SJSA1 (cell line): ENCODE measurements around the gene ZAR1. TPM values are rescaled to one million over a fixed set of nuclear protein-coding genes. Genes with fewer than 3 reads are reported as not detected.
"Not testable (repeated sequence)": the region's sequence is repeated elsewhere in the genome, so short reads cannot be mapped to it uniquely, and the experiment has no call there.

Source experiments
- DNase-seq, 2 experiments: peaks; one replicate each; pipeline ENCODE4 v3.0.0-alpha.2; 2015 to 2020; ENCODE audit warnings: low spot score in 2 of 2, low read depth in 1 of 2
- H3K27ac ChIP-seq: fragments of 250-450 bp; sonication (Bioruptor Pico); 2 replicates; pipeline ENCODE4 v1.5.1; 2020; ENCODE audit warnings: mild to moderate bottlenecking, moderate library complexity
- H3K27me3 ChIP-seq: fragments of 250-450 bp; sonication (Bioruptor Pico); replicated peaks from 2 replicates; pipeline ENCODE4 v1.5.1; 2020; ENCODE audit warnings: mild to moderate bottlenecking, moderate library complexity
- H3K36me3 ChIP-seq: fragments of 250-450 bp; sonication (Bioruptor Pico); 2 replicates; pipeline ENCODE4 v1.5.1; 2020; ENCODE audit warnings: mild to moderate bottlenecking
- H3K4me1 ChIP-seq: fragments of 250-450 bp; sonication (Bioruptor Pico); replicated peaks from 2 replicates; pipeline ENCODE4 v1.6.1; 2021; ENCODE audit warnings: mild to moderate bottlenecking
- H3K4me3 ChIP-seq: fragments of 250-450 bp; sonication (Bioruptor Pico); 2 replicates; pipeline ENCODE4 v1.5.1; 2020; ENCODE audit warnings: mild to moderate bottlenecking
- H3K9me3 ChIP-seq: fragments of 250-450 bp; sonication (Bioruptor Pico); replicated peaks from 2 replicates; pipeline ENCODE4 v1.5.1; 2020; ENCODE audit warnings: mild to moderate bottlenecking
- total RNA-seq: library from RNA; depleted of rRNA; stranded (reverse); fragments of >200 nt; shearing (Covaris generic); gene quantifications from 2 replicates; pipeline ENCODE4 v1.2.3, GENCODE V29; 2014; rRNA removed

Gene ZAR1
- not detected in 2 replicates for total RNA-seq

GRCh38 chr4:48490012-48490679, at the start of gene ZAR1:
Gene ZAR1 (plus strand): TSS chr4:48490252. CDS start chr4:48490292, 40 bp downstream.
- H3K36me3 ChIP-seq: no peaks in the 10 kb centered on the region
- H3K27ac ChIP-seq: no peak within 1 kb of the TSS
- no peaks in the 10 kb centered on the region for H3K9me3 ChIP-seq
- no peaks in the 10 kb centered on the region for H3K27me3 ChIP-seq
- H3K4me1 ChIP-seq: no peaks in the 10 kb centered on the region
- no peak within 1 kb of the TSS for H3K4me3 ChIP-seq
- DNase-seq: no peak

- H3K27ac ChIP-seq, H3K4me3 ChIP-seq, H3K36me3 ChIP-seq, H3K27me3 ChIP-seq, H3K4me1 ChIP-seq, H3K9me3 ChIP-seq, DNase-seq: not testable (repeated sequence)
These were observed 49.1 kb upstream of the ZAR1 start for GRCh38 chr4:48440914-48441313.

- Histone ChIP-seq H3K27me3 (no peaks in the 10 kb centered on the region), H3K9me3 (no peaks in the 10 kb centered on the region), H3K4me1 (no peaks in the 10 kb centered on the region), H3K4me3 (no peak overlapping the region), H3K27ac (no peak overlapping the region), H3K36me3 (no peaks in the 10 kb centered on the region)
- DNase-seq: no peak
These were observed 44.3 kb upstream of the ZAR1 start for GRCh38 chr4:48445704-48446103.

GRCh38 chr4:48446642-48447041, 43.4 kb upstream of the ZAR1 start:
- Histone ChIP-seq H3K36me3 (no peaks in the 10 kb centered on the region), H3K27ac (no peak overlapping the region), H3K4me3 (no peak overlapping the region), H3K4me1 (no peaks in the 10 kb centered on the region), H3K9me3 (no peaks in the 10 kb centered on the region), H3K27me3 (no peaks in the 10 kb centered on the region)
- DNase-seq: no peak

DNA sequence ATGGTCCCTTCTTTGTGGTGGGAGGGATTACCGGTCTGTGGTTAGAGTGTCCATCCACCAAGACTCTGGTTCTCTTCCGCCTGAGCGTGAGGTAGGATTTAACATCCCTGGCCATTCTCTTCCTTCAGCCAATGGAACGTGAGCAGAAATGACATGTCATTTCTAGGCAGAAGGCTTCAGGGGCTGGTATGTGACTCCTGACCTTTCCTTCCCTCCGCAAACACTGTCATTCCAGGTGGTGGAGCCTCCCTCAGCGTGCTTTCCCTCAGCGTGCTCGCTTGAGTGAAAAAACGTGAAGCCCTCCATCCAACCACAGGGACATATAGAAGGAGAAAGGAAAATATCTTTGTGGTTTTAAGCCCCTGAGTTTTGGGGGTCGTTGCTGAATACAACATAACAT, 40.9 kb upstream of the ZAR1 start:
- Histone ChIP-seq H3K9me3 (no peaks in the 10 kb centered on the region), H3K4me3 (no peak overlapping the region), H3K27ac (no peak overlapping the region), H3K36me3 (no peaks in the 10 kb centered on the region), H3K4me1 (no peaks in the 10 kb centered on the region), H3K27me3 (no peaks in the 10 kb centered on the region)
- DNase-seq: no peak

DNA sequence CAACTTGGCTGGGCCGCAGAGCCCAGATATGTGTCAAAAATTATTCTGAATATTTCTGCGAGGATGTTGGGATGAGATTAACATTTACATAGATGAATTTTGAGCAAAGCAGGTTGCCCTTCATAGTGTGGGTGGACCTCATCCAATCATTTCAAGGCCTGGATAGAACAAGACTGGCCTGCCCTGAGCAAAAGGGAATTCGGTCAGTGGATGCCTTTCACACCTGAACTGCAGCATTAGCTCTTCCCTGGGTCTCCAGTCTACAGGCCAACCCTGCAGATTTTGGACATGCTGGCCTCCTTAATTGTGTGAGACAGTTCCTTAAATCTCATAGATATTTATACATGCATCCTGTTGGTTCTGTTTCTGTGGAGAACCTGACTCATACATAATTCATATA, 39.3 kb upstream of the ZAR1 start:
- Histone ChIP-seq H3K27ac (no peak overlapping the region), H3K4me3 (no peak overlapping the region), H3K9me3 (no peaks in the 10 kb centered on the region), H3K36me3 (no peaks in the 10 kb centered on the region), H3K4me1 (no peaks in the 10 kb centered on the region), H3K27me3 (no peaks in the 10 kb centered on the region)
- no peak for DNase-seq

DNA sequence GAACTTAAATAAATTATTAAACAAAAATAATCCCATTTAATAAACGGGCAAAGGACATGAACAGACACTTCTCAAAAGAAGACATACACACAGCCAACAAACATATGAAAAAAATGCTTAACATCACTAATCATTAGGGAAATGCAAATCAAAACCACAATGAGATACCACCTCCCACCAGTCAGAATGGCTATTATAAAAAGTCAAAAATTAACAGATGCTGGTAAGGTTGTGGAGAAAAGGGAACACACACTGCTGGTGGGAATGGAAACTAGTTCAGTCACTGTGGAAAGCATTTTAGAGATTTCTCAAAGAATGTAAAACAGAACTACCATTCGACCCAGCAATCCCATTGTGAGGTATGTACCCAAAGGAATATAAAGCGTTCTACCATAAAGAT, 38.4 kb upstream of the ZAR1 start:
- not testable (repeated sequence) for H3K27me3 ChIP-seq, H3K4me3 ChIP-seq, H3K4me1 ChIP-seq, H3K27ac ChIP-seq, H3K9me3 ChIP-seq, DNase-seq, H3K36me3 ChIP-seq

DNA sequence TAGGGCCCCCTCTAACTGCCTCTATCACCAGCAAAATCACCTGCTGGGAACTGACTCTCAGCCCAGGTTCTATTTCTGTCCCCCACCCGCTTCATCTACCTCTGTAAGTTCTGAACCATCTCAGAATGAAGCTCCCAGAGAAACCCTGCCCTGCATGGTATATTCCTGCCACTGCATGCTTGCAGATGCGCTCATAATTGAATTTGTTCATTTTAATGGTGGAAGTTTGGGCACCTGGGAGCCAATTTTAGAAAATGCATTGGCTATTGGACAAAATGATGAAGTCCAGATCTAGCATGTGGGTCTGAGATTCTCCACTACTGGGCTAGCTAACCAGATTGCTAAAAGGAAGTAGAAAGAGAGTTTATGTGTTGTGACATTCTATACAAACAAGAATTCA, 35.5 kb upstream of the ZAR1 start:
- Histone ChIP-seq H3K4me1 (no peaks in the 10 kb centered on the region), H3K27me3 (no peaks in the 10 kb centered on the region), H3K36me3 (no peaks in the 10 kb centered on the region), H3K4me3 (no peak overlapping the region), H3K27ac (no peak overlapping the region), H3K9me3 (no peaks in the 10 kb centered on the region)
- no peak for DNase-seq

- no peaks in the 10 kb centered on the region for H3K9me3 ChIP-seq
- no peaks in the 10 kb centered on the region for H3K36me3 ChIP-seq
- H3K27me3 ChIP-seq: no peaks in the 10 kb centered on the region
- H3K27ac ChIP-seq: no peak overlapping the region
- H3K4me1 ChIP-seq: no peaks in the 10 kb centered on the region
- DNase-seq: no peak
- H3K4me3 ChIP-seq: no peak overlapping the region
These were observed 29.1 kb upstream of the ZAR1 start for GRCh38 chr4:48461000-48461399.

GRCh38 chr4:48462363-48462762, 27.7 kb upstream of the ZAR1 start:
- no peak overlapping the region for H3K27ac ChIP-seq
- no peak overlapping the region for H3K4me3 ChIP-seq
- H3K36me3 ChIP-seq: no peaks in the 10 kb centered on the region

DNA sequence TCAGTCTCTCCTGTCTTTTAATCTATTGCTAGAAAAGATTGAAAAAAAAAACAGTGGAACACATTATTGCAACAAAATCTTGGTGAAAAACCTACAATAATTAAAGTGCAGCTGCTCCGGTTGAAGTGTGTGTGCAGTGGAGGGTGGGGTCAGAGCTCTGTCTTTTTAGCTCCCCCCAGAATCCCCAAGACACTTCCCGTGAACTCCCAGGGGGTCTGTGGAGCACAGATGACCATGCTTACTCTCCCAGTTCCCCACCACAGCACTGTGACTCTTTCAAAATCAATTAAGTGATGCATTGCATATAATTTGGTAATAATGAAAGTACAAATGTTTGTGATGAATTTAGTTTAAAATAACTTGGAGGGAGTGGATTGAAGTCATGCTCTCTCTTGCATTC, 22.6 kb upstream of the ZAR1 start:
- Histone ChIP-seq H3K4me1 (no peaks in the 10 kb centered on the region), H3K9me3 (no peaks in the 10 kb centered on the region), H3K27me3 (no peaks in the 10 kb centered on the region), H3K36me3 (no peaks in the 10 kb centered on the region), H3K27ac (no peak overlapping the region), H3K4me3 (no peak overlapping the region)
- no peak for DNase-seq

More at GRCh38 chr4:48462363-48462762, 27.7 kb upstream of the ZAR1 start:
- no peaks in the 10 kb centered on the region for H3K27me3 ChIP-seq
- no peaks in the 10 kb centered on the region for H3K9me3 ChIP-seq
- no peaks in the 10 kb centered on the region for H3K4me1 ChIP-seq
- DNase-seq: no peak

DNA sequence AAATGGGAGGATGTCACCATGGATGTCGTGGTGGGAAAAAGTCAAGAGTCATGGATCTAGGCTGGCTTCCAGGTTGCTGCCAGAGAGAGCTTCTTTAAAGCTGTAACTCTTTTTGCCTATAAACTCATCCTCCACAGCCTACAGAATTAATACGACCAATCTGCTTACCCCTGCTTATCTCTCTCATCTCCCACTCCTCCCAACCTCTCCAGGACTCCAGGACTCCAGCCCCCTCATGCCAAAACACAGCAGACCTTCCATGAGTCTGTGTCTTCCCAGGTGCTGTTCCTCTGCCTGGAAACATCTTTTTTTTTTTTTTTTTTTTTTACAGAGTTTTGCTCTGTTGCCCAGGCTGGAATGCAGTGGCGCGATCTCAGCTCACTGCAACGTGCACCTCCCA, 22.2 kb upstream of the ZAR1 start:
- Histone ChIP-seq H3K36me3 (no peaks in the 10 kb centered on the region), H3K27me3 (no peaks in the 10 kb centered on the region), H3K27ac (no peak overlapping the region), H3K9me3 (no peaks in the 10 kb centered on the region), H3K4me1 (no peaks in the 10 kb centered on the region), H3K4me3 (no peak overlapping the region)
- no peak for DNase-seq

DNA sequence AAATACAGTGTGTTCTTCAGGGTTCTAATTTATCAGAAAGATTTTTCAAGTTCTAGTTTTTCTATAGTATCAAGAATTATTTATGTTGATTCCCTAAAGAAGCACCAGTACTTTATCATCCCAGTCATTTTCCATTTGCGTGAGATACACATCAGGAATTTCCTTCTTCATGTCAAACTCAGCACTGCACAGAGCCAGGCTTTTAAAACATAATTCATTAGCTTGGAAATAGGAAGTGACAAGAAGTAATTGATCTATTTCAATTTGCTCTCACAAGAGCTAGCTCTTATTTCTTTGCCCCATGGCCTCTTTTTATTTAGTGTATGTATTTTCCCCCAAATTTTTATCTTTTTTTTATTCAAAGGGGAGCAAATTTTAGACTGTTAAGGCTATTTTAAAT, 19.9 kb upstream of the ZAR1 start:
- no peak overlapping the region for H3K4me3 ChIP-seq
- no peaks in the 10 kb centered on the region for H3K36me3 ChIP-seq
- H3K27ac ChIP-seq: no peak overlapping the region
- no peaks in the 10 kb centered on the region for H3K27me3 ChIP-seq
- no peak for DNase-seq
- no peaks in the 10 kb centered on the region for H3K9me3 ChIP-seq
- no peaks in the 10 kb centered on the region for H3K4me1 ChIP-seq

DNA sequence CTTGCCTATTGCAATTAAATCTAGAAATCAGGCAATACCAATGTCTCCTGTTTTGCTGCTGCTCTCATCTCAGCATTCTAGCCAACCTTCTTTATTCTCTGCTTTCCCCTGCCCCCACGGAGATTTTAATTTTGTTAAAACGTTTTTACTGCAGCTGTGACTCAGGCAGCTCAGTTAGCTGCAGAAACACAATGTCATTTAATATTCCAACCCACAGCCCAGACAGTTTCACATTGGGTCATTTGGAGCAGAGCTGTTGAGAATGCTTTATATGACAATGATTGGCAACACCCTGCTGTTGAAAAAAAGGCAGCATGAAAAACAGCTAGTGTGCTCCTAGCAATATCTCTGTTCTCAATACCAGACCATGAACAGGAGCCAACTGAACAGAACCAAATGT, 19.5 kb upstream of the ZAR1 start:
- Histone ChIP-seq H3K4me1 (no peaks in the 10 kb centered on the region), H3K27me3 (no peaks in the 10 kb centered on the region), H3K9me3 (no peaks in the 10 kb centered on the region), H3K36me3 (no peaks in the 10 kb centered on the region), H3K27ac (no peak overlapping the region), H3K4me3 (no peak overlapping the region)
- DNase-seq: no peak

DNA sequence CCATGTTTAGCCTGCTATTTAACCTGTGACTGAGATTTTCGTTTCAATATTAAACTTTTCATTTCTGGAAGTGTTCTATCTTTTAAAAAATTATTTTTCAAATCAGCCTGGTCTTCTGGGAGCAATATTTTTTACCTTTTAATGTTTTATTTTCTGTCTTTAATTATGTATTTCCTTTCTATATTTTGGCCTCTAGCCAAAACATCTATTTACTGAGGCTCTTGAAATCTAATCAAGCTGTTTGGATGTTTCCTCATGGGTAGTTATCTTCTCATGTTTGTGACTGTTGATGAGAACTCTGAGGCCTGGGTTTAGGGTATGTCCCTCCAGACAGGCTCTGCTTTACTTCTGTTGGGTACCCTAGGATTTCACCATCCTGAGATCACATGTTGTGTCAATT, 17.3 kb upstream of the ZAR1 start:
- H3K4me3 ChIP-seq: no peak overlapping the region
- H3K36me3 ChIP-seq: no peaks in the 10 kb centered on the region
- H3K27me3 ChIP-seq: no peaks in the 10 kb centered on the region
- DNase-seq: no peak
- no peaks in the 10 kb centered on the region for H3K9me3 ChIP-seq
- no peak overlapping the region for H3K27ac ChIP-seq
- H3K4me1 ChIP-seq: no peaks in the 10 kb centered on the region
